K562 (cell line): ENCODE measurements around the gene LUZP1. TPM values are rescaled to one million over a fixed set of nuclear protein-coding genes. Genes with fewer than 3 reads are reported as not detected.

Source experiments
- BHLHE40 ChIP-seq: IDR thresholded peaks from 2 replicates; pipeline ENCODE4 v1.6.1; 2011; ENCODE audit warnings: low read length, improper control_type of control experiment
- CBFA2T2 ChIP-seq: fragments of 450-650 bp; conservative IDR thresholded peaks from 2 replicates; pipeline ENCODE4 v1.6.1; 2017; ENCODE audit warnings: mild to moderate bottlenecking
- CEBPB ChIP-seq: fragments of 450-650 bp; IDR thresholded peaks from 2 replicates; pipeline ENCODE4 v1.6.1; 2016; ENCODE audit warnings: missing genetic modification characterization, missing compliant biosample characterization
- COPS2 ChIP-seq: fragments of 450-650 bp; conservative IDR thresholded peaks from 2 replicates; pipeline ENCODE4 v1.6.1; 2016; ENCODE audit warnings: mild to moderate bottlenecking, moderate library complexity
- E2F4 ChIP-seq: sonication (generic); formaldehyde crosslinking; IDR thresholded peaks from 2 replicates; pipeline ENCODE4 v1.8.0; 2022; ENCODE audit warnings: mild to moderate bottlenecking, low read depth, missing genetic modification reagents
- HDAC2 ChIP-seq: fragments of 450-650 bp; IDR thresholded peaks from 2 replicates; pipeline ENCODE4 v1.6.1; 2016; ENCODE audit warnings: mild to moderate bottlenecking
- ILK ChIP-seq: fragments of 450-650 bp; IDR thresholded peaks from 2 replicates; pipeline ENCODE4 v1.6.1; 2016; ENCODE audit warnings: missing genetic modification characterization, low read depth, mild to moderate bottlenecking, missing compliant biosample characterization, moderate library complexity, borderline replicate concordance
- MAFK ChIP-seq: IDR thresholded peaks from 2 replicates; pipeline ENCODE4 v1.6.1; 2011; ENCODE audit warnings: low read length, improper control_type of control experiment
- MAZ ChIP-seq, 2 experiments: fragments of 450-650 bp in 1 of 2; sonication (generic) in 1 of 2; formaldehyde crosslinking; IDR thresholded peaks in 1 of 2; conservative IDR thresholded peaks in 1 of 2; 2 replicates each; pipeline versions ENCODE4 v1.4.0 to v1.5.0; 2020; ENCODE audit warnings: mild to moderate bottlenecking in 1 of 2, missing genetic modification reagents in 1 of 2
- MEF2A ChIP-seq: IDR thresholded peaks from 2 replicates; pipeline ENCODE4 v1.6.1; 2011; ENCODE audit warnings: low read depth, mild to moderate bottlenecking, low read length, moderate library complexity; ENCODE audit not compliant: control insufficient read depth
- NFRKB ChIP-seq: fragments of 450-650 bp; IDR thresholded peaks from 2 replicates; pipeline ENCODE4 v1.6.1; 2016; ENCODE audit warnings: low read depth
- POU5F1 ChIP-seq: fragments of 150-350 bp; IDR thresholded peaks from 2 replicates; pipeline ENCODE4 v1.6.1; 2014; ENCODE audit warnings: borderline replicate concordance, low read length, low read depth, mild to moderate bottlenecking; ENCODE audit not compliant: partially characterized antibody
- RAD21 ChIP-seq, 2 experiments: fragments of 250-450 bp in 1 of 2; fragments of 450-650 bp in 1 of 2; sonication (Bioruptor Pico) in 1 of 2; formaldehyde crosslinking in 1 of 2; IDR thresholded peaks in 1 of 2; conservative IDR thresholded peaks in 1 of 2; 2 replicates each; pipeline versions ENCODE4 v1.4.0 to v1.8.0; 2020 to 2022; ENCODE audit warnings: mild to moderate bottlenecking in 2 of 2, moderate library complexity in 1 of 2
- SIN3B ChIP-seq: fragments of 450-650 bp; IDR thresholded peaks from 2 replicates; pipeline ENCODE4 v1.6.1; 2017; ENCODE audit warnings: low read depth, mild to moderate bottlenecking, moderate library complexity
- SMAD2 ChIP-seq: fragments of 150-350 bp; IDR thresholded peaks from 2 replicates; pipeline ENCODE4 v1.6.1; 2014; ENCODE audit warnings: low read depth, mild to moderate bottlenecking, low read length
- SNIP1 ChIP-seq: fragments of 450-650 bp; IDR thresholded peaks from 2 replicates; pipeline ENCODE4 v1.7.1; 2017; ENCODE audit warnings: low read depth, mild to moderate bottlenecking
- SNRNP70 ChIP-seq: fragments of 200-400 bp; formaldehyde crosslinking; optimal IDR thresholded peaks from 2 replicates; pipeline ENCODE3; 2017; ENCODE audit warnings: low read depth, low read length
- TAF1 ChIP-seq: IDR thresholded peaks from 2 replicates; pipeline ENCODE4 v1.6.1; 2011; ENCODE audit warnings: mild to moderate bottlenecking, low read length, moderate library complexity; ENCODE audit not compliant: insufficient read depth, control insufficient read depth, severe bottlenecking; ENCODE audit errors: extremely low read depth
- TCF7 ChIP-seq: sonication (generic); IDR thresholded peaks from 2 replicates; pipeline ENCODE4 v1.6.1; 2016; ENCODE audit warnings: antibody characterized with exemption, borderline replicate concordance
- THRAP3 ChIP-seq: fragments of 450-650 bp; IDR thresholded peaks from 2 replicates; pipeline ENCODE4 v1.6.1; 2016; ENCODE audit warnings: mild to moderate bottlenecking, inconsistent platforms, borderline replicate concordance
- ZBED1 ChIP-seq: IDR thresholded peaks from 2 replicates; pipeline ENCODE4 v1.6.1; 2014
- ZNF133 ChIP-seq: fragments of 250-450 bp; sonication (Bioruptor Pico); IDR thresholded peaks from 2 replicates; pipeline ENCODE4 v1.4.0; 2020; ENCODE audit warnings: mild to moderate bottlenecking
- ZNF134 ChIP-seq: fragments of 250-450 bp; sonication (Bioruptor Pico); conservative IDR thresholded peaks from 2 replicates; pipeline ENCODE4 v1.4.0; 2020
- ZNF217 ChIP-seq: sonication (generic); formaldehyde crosslinking; IDR thresholded peaks from 2 replicates; pipeline ENCODE4 v1.8.0; 2022; ENCODE audit warnings: mild to moderate bottlenecking, missing genetic modification reagents
- ZNF398 ChIP-seq: fragments of 250-450 bp; sonication (Bioruptor Pico); IDR thresholded peaks from 2 replicates; pipeline ENCODE4 v1.8.0; 2021; ENCODE audit warnings: moderate library complexity, mild to moderate bottlenecking, inconsistent platforms
- ZNF668 ChIP-seq: fragments of 250-450 bp; sonication (Bioruptor Pico); IDR thresholded peaks from 2 replicates; pipeline ENCODE4 v1.8.0; 2022; ENCODE audit warnings: mild to moderate bottlenecking, inconsistent platforms
- ZNF75A ChIP-seq: fragments of 450-650 bp; formaldehyde crosslinking; IDR thresholded peaks from 2 replicates; pipeline ENCODE4 v1.4.0; 2020; ENCODE audit warnings: mild to moderate bottlenecking
- ZNF76 ChIP-seq: fragments of 250-450 bp; sonication (Bioruptor Pico); IDR thresholded peaks from 2 replicates; pipeline ENCODE4 v1.4.0; 2020; ENCODE audit warnings: mild to moderate bottlenecking, moderate library complexity, borderline replicate concordance
- polyA plus RNA-seq, 8 experiments: library from polyadenylated mRNA; depleted of rRNA in 4 of 8; stranded (reverse) in 5 of 8; unstranded in 3 of 8; fragments of >200 nt; fragmentation: Nextera tagmentation in 2 of 8; fragmentation: Illumina TruSeq in 1 of 8; extraction: Ambion mirVana in 2 of 8; extraction: Trizol in 1 of 8; gene quantifications; 2 replicates each; pipeline versions ENCODE4 v1.2.1 to v1.2.3, GENCODE V29; 2011 to 2014; ENCODE audit warnings: inconsistent platforms in 1 of 8, missing spikeins in 1 of 8
- total RNA-seq, 7 experiments: library from RNA; depleted of rRNA in 6 of 7; stranded (reverse); fragments of >200 nt in 6 of 7; fragmentation: Illumina TruSeq in 2 of 7; extraction: Trizol in 2 of 7; gene quantifications; 2 replicates each; pipeline versions ENCODE4 v1.2.1 to v1.2.3, GENCODE V29; 2011 to 2021; ENCODE audit warnings: low replicate concordance in 1 of 7

LUZP1 gene
- total and polyA plus RNA-seq, 9 of the 15 experiments (the other 6 are each of a cell fraction or from before 2014, with no cell fraction given) = 6.5 to 19.1 (median 12.4) TPM

- TF ChIP-seq ZNF133 (CRISPR knock-in tag) (no peak), ZBED1 (no peak), MAZ (CRISPR knock-in tag; conservative IDR thresholded peaks at IDR 0.05 in 1 of 2, IDR thresholded peaks at IDR 0.05 in 1 of 2) (peak in 1 of 2 experiments; percentile 75; a peak in 1 of 4 replicates), TCF7 (no peak), ZNF76 (CRISPR knock-in tag) (no peak), NFRKB (no peak), HDAC2 (0 out of 2 replicates have a peak, but pooled peaks have one; percentile 44), SNIP1 (no peak), ZNF134 (no peak), THRAP3 (no peak), SMAD2 (no peak), RAD21 (CRISPR knock-in tag; conservative IDR thresholded peaks at IDR 0.05 in 1 of 2, IDR thresholded peaks at IDR 0.05 in 1 of 2) (peak in 1 of 2 experiments; percentile 4; a peak in 1 of 4 replicates), CBFA2T2 (no peak), POU5F1 (no peak), MAFK (no peak), ZNF217 (CRISPR knock-in tag) (no peak), ILK (tag) (no peak), BHLHE40 (no peak), SIN3B (no peak), MEF2A (no peak), ZNF75A (no peak), ZNF668 (no peak), COPS2 (no peak), CEBPB (tag) (peak; percentile 60), SNRNP70 (no peak), TAF1 (no peak), E2F4 (CRISPR knock-in tag) (no peak), ZNF398 (no peak)
Measured at GRCh38 chr1:23167353-23168078, 1.1 kb downstream of the LUZP1 start (continued).
